CD14-positive monocyte (primary cell): ENCODE results near the gene NPAT. TPM values are rescaled to one million over a fixed set of nuclear protein-coding genes. Genes with fewer than 3 reads are reported as not detected.

Source experiments
- DNase-seq, 3 donors: peaks; one replicate each; pipeline ENCODE4 v3.0.0-alpha.2; 2011 to 2022
- H2AFZ ChIP-seq: 2 replicates; pipeline ENCODE4 v1.6.0; 2012; ENCODE audit warnings: mild to moderate bottlenecking, low read depth, low read length, inconsistent platforms; ENCODE audit not compliant: insufficient read depth, poor library complexity, severe bottlenecking
- H3K27ac ChIP-seq, 2 donors: 1 replicate in 1 of 2; 2 replicates in 1 of 2; pipeline ENCODE4 v1.5.1; 2012 to 2013; ENCODE audit warnings: low read length in 2 of 2, control low read depth in 1 of 2, inconsistent platforms in 1 of 2, low read depth in 1 of 2, mild to moderate bottlenecking in 1 of 2
- H3K27me3 ChIP-seq, 2 donors: one replicate each; pipeline versions ENCODE4 v1.6.0 to v1.6.1; 2011 to 2013; ENCODE audit warnings: low read length in 2 of 2; ENCODE audit not compliant: control insufficient read depth in 2 of 2, insufficient read depth in 2 of 2
- H3K36me3 ChIP-seq, 2 donors: replicated peaks in 1 of 2; 1 replicate in 1 of 2; 2 replicates in 1 of 2; pipeline versions ENCODE4 v1.5.1 to v1.6.1; 2012 to 2013; ENCODE audit warnings: low read length in 2 of 2, control low read depth in 1 of 2, inconsistent platforms in 1 of 2, mild to moderate bottlenecking in 1 of 2; ENCODE audit not compliant: insufficient read depth in 2 of 2, control insufficient read depth in 1 of 2
- H3K4me1 ChIP-seq, 2 donors: 1 replicate in 1 of 2; 2 replicates in 1 of 2; pipeline versions ENCODE4 v1.5.1 to v1.6.1; 2012 to 2013; ENCODE audit warnings: low read length in 2 of 2, control low read depth in 1 of 2, inconsistent platforms in 1 of 2, mild to moderate bottlenecking in 1 of 2, moderate library complexity in 1 of 2; ENCODE audit not compliant: insufficient read depth in 2 of 2, control insufficient read depth in 1 of 2
- H3K4me2 ChIP-seq: replicated peaks from 2 replicates; pipeline ENCODE3; 2012; ENCODE audit warnings: low read length, moderate library complexity, mild to moderate bottlenecking; ENCODE audit not compliant: poor library complexity, severe bottlenecking; ENCODE audit errors: extremely low read depth
- H3K4me3 ChIP-seq, 3 experiments: fragments of 200-600 bp in 1 of 3; sonication (generic) in 1 of 3; replicated peaks in 1 of 3; 1 replicate in 2 of 3; 2 replicates in 1 of 3; pipeline ENCODE4 v1.5.1; 2011 to 2013; ENCODE audit warnings: low read length in 3 of 3, mild to moderate bottlenecking in 3 of 3, control low read depth in 2 of 3, low read depth in 2 of 3, inconsistent platforms in 1 of 3, moderate library complexity in 1 of 3
- H3K79me2 ChIP-seq: 2 replicates; pipeline ENCODE4 v1.6.0; 2012; ENCODE audit warnings: mild to moderate bottlenecking, control low read depth, inconsistent platforms, low read length, moderate library complexity; ENCODE audit not compliant: insufficient read depth
- H3K9ac ChIP-seq: 2 replicates; pipeline ENCODE4 v1.6.0; 2017; ENCODE audit warnings: low read length, mild to moderate bottlenecking; ENCODE audit not compliant: insufficient read depth, poor library complexity, severe bottlenecking
- H3K9me3 ChIP-seq, 2 donors: replicated peaks in 1 of 2; 1 replicate in 1 of 2; 2 replicates in 1 of 2; pipeline versions ENCODE4 v1.5.1 to v1.6.1; 2012 to 2013; ENCODE audit warnings: low read length in 2 of 2, control low read depth in 1 of 2; ENCODE audit not compliant: control insufficient read depth in 1 of 2, insufficient read depth in 1 of 2
- H4K20me1 ChIP-seq: 2 replicates; pipeline ENCODE4 v1.6.0; 2012; ENCODE audit warnings: mild to moderate bottlenecking, low read length, control low read depth, moderate library complexity; ENCODE audit not compliant: insufficient read depth
- H3K27ac Mint-ChIP-seq, 7 donors: one replicate each; pipeline ENCODE4 v1.8.0; 2020; ENCODE audit warnings: mild to moderate bottlenecking in 7 of 7, mixed read lengths in 7 of 7, moderate library complexity in 6 of 7, inconsistent platforms in 2 of 7
- H3K27me3 Mint-ChIP-seq, 3 donors: one replicate each; pipeline ENCODE4 v1.8.0; 2021 to 2022; ENCODE audit warnings: low read depth in 3 of 3, mild to moderate bottlenecking in 3 of 3, mixed read lengths in 3 of 3, moderate library complexity in 3 of 3, inconsistent platforms in 1 of 3
- H3K36me3 Mint-ChIP-seq, 2 donors: one replicate each; pipeline ENCODE4 v1.8.0; 2020; ENCODE audit warnings: mixed read lengths in 2 of 2, inconsistent platforms in 1 of 2, mild to moderate bottlenecking in 1 of 2
- H3K4me1 Mint-ChIP-seq: one replicate; pipeline ENCODE4 v1.8.0; 2020; ENCODE audit warnings: mild to moderate bottlenecking, mixed read lengths
- H3K4me3 Mint-ChIP-seq, 2 donors: one replicate each; pipeline ENCODE4 v1.8.0; 2020; ENCODE audit warnings: mild to moderate bottlenecking in 2 of 2, mixed read lengths in 2 of 2, moderate library complexity in 1 of 2
- H3K9me3 Mint-ChIP-seq, 7 donors: one replicate each; pipeline ENCODE4 v1.8.0; 2020 to 2022; ENCODE audit warnings: mixed read lengths in 7 of 7, mild to moderate bottlenecking in 6 of 7, moderate library complexity in 6 of 7, inconsistent platforms in 2 of 7
- CTCF ChIP-seq: fragments of 200-600 bp; IDR thresholded peaks from one replicate; pipeline ENCODE4 v1.8.0; 2022; ENCODE audit warnings: antibody characterized with exemption, mild to moderate bottlenecking
- WGBS: methylation state at CpG from one replicate; pipeline ENCODE4 v1.1.5; 2013; ENCODE audit warnings: missing lambda C conversion rate; ENCODE audit not compliant: insufficient coverage; 5-methylcytosine and 5-hydroxymethylcytosine counted together
- intact Hi-C, 2 donors: fragments of 100-400 bp; cut with micrococcal nuclease; formaldehyde crosslinking; loops; one replicate each; pipeline versions ENCODE4 v1.15.0 to v1.15.1; 2023
- polyA plus RNA-seq, 3 donors: library from polyadenylated mRNA; depleted of rRNA in 1 of 3; unstranded in 2 of 3; stranded (reverse) in 1 of 3; fragments of 300-500 nt in 2 of 3; fragments of >200 nt in 1 of 3; fragmentation: Illumina TruSeq in 2 of 3; gene quantifications; 1 replicate in 2 of 3; 2 replicates in 1 of 3; pipeline ENCODE4 v1.2.3, GENCODE V29; 2012 to 2021

The NPAT gene
- polyA plus RNA-seq, 3 donors, result 3.7 to 5.0 (median 4.1) TPM

- Histone ChIP-seq H3K4me3 (no peak overlapping the region), H3K27me3 (no peaks in the 10 kb centered on the region), H3K4me2 (no peak overlapping the region), H3K9me3 (no peaks in the 10 kb centered on the region), H3K9ac (no peak overlapping the region), H3K4me1 (peaks cover 19 to 34% of the 10 kb centered on the region in 2 donors), H2AFZ (no peak overlapping the region), H4K20me1 (no peaks in the 10 kb centered on the region), H3K27ac (peak overlapping the region in 1 of 2 donors; percentile 77), H3K79me2 (peaks cover 3% of the 10 kb centered on the region), H3K36me3 (peaks cover 26 to 53% of the 10 kb centered on the region in 2 donors)
- WGBS, result no CpG with 5 or more reads among the region's 1 CpG
- Mint-ChIP-seq H3K9me3 (peaks cover 0 to 3% (median 0%) of the 10 kb centered on the region in 7 donors), H3K36me3 (peaks cover 48 to 71% of the 10 kb centered on the region in 2 donors), H3K4me1 (peaks cover 40% of the 10 kb centered on the region), H3K4me3 (no peak overlapping the region), H3K27ac (peak overlapping the region in 1 of 7 donors; percentile 42), H3K27me3 (peaks cover 0 to 5% (median 2%) of the 10 kb centered on the region in 3 donors)
- DNase-seq, result no peak
- no peak for TF ChIP-seq CTCF
- intact Hi-C loops, result no loop called here
Observed at GRCh38 chr11:108235192-108235591, 12.8 kb upstream of the NPAT start.

GRCh38 chr11:108233277-108233945 lies 11.0 kb upstream of the NPAT start:
- no peak for DNase-seq
- intact Hi-C loops, result no loop called here
- Histone ChIP-seq H3K9ac (no peak overlapping the region), H3K4me3 (no peak overlapping the region), H2AFZ (no peak overlapping the region), H3K79me2 (peaks cover 2% of the 10 kb centered on the region), H3K4me2 (no peak overlapping the region), H4K20me1 (no peaks in the 10 kb centered on the region), H3K27ac (no peak overlapping the region), H3K36me3 (peaks cover 42 to 63% of the 10 kb centered on the region in 2 donors), H3K27me3 (no peaks in the 10 kb centered on the region), H3K9me3 (no peaks in the 10 kb centered on the region), H3K4me1 (peaks cover 19 to 25% of the 10 kb centered on the region in 2 donors)
- Mint-ChIP-seq H3K36me3 (peaks cover 53 to 76% of the 10 kb centered on the region in 2 donors), H3K27me3 (peaks cover 2 to 5% (median 2%) of the 10 kb centered on the region in 3 donors), H3K4me3 (no peak overlapping the region), H3K4me1 (peaks cover 27% of the 10 kb centered on the region), H3K9me3 (peaks cover 0 to 3% (median 0%) of the 10 kb centered on the region in 7 donors), H3K27ac (peak overlapping the region in 2 of 7 donors; percentile 36 to 66)
- no peak for TF ChIP-seq CTCF
- 83% methylated on average over 1 of the region's 2 CpGs for WGBS
